NOMO-1 treated with DMSO at 0.1 percent for 48 hours (cell line): Measurements from ENCODE around the gene AIRE.
"Not testable (repeated sequence)": the region's sequence is repeated elsewhere in the genome, so short reads cannot be mapped to it uniquely, and the experiment has no call there.

Experiments used
- DNase-seq: peaks from one replicate; lab custom pipeline; 2025; ENCODE audit not compliant: unreplicated experiment; lab: John Stamatoyannopoulos, UW

The AIRE gene

DNA sequence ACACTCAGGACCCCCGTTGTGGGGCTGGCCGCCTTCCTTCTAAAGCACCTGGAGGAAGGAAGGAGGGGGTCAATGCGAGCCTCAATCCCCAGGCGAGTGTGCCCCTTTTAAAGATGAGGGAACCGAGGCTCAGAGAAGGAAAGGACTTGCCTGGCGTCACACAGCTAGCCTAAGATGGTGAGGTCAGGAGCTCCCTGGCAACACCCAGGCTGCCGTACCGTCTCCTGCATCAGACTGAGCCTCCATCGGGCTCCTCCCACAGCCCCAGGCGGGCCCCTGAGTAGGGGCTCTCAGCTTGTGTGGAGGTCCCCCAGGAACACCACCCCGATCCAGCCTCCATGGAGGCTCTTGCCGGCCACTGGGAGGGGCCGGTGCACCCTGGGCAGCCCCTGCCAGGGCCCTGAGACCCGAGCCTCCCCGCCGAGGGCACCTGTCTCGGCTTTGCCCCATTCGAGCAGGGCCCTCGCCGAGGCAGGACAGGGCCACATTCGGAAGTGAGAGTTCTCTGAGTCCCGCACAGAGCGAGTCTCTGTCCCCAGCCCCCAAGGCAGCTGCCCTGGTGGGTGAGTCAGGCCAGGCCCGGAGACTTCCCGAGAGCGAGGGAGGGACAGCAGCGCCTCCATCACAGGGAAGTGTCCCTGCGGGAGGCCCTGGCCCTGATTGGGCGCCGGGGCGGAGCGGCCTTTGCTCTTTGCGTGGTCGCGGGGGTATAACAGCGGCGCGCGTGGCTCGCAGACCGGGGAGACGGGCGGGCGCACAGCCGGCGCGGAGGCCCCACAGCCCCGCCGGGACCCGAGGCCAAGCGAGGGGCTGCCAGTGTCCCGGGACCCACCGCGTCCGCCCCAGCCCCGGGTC is at the start of gene AIRE:
Gene AIRE, plus strand, starts transcription at position 739 of the 855 bp plus-strand sequence. CDS start 131 bp downstream, outside the sequence.
- DNase-seq: no peak

- not testable (repeated sequence) for DNase-seq
These were observed 45.3 kb upstream of the AIRE start for GRCh38 chr21:44240353-44240752.

- not testable (repeated sequence) for DNase-seq
These were observed 44.8 kb upstream of the AIRE start, which contains the start of gene ICOSLG for GRCh38 chr21:44240842-44241241. ICOSLG (minus strand) TSS chr21:44240943; CDS start chr21:44240817, 126 bp downstream.

- not testable (repeated sequence) for DNase-seq
These were observed 44.4 kb upstream of the AIRE start for GRCh38 chr21:44241281-44241680.

GRCh38 chr21:44243980-44244379 is 41.7 kb upstream of the AIRE start:
- DNase-seq: not testable (repeated sequence)

- DNase-seq: not testable (repeated sequence)
These were observed 37.8 kb upstream of the AIRE start for GRCh38 chr21:44247904-44248303.

GRCh38 chr21:44249204-44250037 is 36.3 kb upstream of the AIRE start:
- not testable (repeated sequence) for DNase-seq

DNA sequence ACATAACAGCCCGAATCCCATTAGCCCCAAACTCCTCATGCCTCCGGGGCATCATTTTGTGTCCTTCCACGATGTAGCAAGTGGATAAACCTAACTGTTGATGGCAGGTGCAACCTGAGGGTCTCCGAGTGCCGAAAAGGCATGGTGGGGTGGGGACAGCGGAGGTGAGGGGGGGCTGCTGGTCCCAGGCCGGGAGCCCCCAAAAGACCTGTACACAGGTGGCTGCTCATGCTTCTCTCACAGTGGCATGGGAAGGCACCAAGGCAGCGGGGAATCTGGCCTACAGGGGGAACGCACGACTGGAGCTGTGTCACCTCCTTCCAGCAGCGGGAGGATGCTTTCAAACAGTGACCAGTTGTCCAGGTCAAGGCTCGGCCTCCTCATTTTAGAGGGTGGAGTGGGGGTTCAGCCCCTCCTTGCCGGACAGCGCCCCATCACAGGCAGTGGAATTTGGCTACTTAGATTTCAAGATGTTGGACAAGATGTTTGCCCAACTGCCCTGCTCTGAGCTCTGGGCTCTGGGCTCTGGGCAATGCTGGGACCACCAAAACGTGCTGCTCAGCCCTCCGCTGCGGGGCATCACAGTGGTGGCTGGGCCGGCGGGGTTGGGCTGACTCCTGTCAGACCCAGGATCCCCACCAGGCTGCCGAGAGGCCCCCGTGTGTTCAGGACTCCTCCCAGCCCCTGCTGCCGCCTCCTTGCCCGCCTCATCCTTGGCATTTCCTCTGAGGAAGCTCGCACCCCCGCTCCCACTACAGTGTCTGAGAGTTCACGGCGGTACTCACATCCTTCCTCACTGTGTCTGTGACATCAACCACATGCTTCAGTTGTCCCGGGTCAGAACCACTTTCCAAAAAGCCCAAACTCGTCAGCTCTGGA is 31.6 kb upstream of the AIRE start:
- DNase-seq: no peak

DNA sequence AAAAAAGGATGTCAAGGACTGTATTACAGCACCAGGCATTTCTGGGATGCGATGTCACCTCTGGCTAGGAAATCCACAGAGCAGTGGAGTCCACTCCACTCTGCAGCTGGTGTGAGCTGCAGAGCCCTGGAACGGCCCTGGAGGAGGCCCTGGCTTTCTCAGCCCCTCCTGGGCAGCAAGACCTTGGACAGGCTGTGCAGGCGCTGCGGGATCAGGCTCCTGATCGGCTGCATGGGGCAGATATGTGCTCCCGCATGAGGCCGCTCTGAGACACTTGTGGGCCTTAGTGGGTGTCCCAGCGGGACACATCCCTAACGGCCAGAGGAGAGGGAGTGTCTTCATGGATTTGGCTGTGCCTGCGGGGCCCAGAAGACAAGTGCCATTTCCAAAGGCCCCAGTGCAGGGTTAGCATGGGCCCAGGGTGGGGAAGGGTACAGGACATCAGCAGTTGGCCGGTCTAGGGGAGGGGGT is 30.1 kb upstream of the AIRE start:
- DNase-seq: no peak

- DNase-seq: no peak
These were observed 27.5 kb upstream of the AIRE start for GRCh38 chr21:44258056-44258725.

DNA sequence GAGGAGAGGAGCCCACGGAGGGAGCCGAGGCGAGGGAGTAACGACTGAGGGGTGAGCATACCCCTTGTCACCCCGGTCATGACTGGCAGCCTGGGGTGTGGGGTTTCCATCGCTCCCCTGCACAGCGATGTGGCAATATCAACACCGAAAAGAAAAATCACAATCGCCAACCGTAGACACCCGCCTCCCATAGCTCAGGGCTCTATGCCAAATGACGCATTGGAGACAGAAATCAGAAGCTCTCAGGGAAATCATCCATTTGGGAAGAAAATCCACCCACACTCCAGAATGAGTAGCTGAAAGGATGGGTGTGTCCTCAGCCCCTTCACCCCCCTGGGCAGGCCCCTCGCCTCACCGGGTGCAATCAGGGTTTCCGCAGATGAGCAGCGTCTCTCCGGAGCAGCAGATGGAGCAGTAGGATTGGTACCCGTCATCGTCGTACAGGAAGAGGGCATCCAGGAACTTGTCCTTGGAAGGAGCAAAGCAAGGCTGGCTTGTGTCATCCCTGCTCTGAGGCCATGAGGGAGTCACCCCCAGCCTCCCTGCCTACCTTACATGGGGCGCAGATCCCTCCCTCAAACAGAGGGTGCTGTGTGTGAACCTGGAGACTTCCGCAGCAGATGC is 26.5 kb upstream of the AIRE start:
- no peak for DNase-seq

DNA sequence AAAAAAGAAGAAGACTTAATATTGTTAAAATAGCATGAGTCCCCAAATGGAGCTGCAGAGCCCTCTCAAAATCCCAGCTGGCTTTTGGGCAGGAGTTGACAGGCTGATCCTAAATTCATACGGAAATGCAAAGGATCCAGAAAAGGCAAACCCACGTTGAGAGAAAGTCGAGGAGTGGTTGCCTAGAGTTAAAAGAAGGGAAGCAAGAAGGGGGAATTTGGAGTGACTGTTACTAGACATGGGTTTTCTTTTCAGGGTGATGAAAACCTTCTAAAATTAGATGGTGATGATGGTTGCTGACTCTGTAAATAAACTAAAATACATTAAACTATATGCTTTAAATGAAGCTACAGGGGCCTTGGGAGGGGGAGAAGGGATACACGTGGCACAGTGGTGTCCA is 25.6 kb upstream of the AIRE start:
- DNase-seq: no peak

DNA sequence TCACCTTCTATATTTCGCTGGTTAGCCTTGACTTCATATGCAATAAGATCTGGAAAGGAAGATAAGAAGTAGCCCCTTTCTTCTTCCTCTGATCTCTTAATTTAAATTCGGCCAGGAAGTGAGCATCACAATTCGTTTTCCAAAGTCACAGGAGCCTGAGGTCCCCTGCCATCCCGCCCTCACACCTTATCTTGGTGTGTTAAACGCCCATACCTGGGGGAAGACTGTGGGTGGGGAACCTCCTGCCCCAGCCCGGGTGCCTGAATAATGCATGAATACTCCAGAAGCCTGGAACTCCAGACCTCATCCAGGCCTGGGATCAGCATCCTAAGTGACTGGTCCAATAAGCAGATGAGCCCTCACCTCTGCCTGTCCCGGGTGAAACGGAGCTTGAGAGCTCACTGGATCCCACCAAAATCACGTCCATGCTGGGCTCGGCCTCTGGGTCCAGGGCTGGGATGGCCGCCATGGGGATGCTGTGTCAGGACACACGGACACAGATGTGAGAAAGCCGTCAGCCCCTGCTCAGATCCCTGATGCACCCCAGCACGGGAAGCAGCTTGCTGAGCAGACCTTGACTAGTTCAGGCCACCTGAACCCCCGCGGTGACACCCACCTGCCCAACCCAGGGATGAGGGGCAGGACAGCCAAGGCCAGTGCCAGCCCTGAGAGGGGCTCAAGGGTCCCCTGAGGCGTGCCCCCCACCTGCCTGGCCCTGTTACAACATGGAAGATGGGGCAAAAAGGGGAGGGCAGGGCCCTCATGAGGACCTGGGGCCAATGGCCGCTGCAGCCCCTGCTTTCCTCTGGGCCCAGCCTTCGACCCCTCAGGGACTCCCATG is 24.7 kb upstream of the AIRE start:
- DNase-seq: no peak

DNA sequence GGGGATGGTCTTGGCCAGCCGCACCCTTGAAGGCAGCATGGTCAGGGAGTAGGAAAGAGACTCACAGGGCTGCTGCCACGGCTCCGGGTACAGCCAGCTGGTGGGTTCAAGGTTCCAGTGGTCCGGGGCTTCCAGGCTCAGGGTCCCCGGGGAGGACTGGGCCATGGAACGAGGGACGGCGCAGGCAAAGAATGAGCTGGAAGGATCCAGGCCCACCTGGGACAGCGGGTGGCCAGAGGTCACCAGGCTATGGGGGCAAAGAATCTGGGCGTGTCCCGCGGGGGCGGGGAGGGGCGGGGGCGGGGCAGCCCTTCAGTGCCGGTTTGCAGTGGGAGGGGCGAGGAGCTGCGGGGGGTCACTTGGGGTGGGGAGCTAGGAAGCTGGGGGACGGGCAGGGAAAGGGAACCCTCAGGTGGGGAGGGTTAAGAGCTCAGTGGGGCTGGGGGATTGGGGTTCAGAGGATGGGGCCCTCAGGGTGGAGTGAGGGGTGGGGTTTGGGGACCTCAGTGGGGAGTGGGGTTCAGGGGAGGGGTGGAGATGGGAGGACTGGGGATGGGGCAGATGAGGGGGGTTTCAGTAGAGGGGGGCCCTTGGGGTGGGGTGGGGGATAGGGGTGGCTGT is 23.9 kb upstream of the AIRE start, which contains the start of gene DNMT3L:
Gene DNMT3L, minus strand, starts transcription at position 223 of the 621 bp plus-strand sequence. CDS start 638 bp downstream, outside the sequence.
- no peak for DNase-seq

DNA sequence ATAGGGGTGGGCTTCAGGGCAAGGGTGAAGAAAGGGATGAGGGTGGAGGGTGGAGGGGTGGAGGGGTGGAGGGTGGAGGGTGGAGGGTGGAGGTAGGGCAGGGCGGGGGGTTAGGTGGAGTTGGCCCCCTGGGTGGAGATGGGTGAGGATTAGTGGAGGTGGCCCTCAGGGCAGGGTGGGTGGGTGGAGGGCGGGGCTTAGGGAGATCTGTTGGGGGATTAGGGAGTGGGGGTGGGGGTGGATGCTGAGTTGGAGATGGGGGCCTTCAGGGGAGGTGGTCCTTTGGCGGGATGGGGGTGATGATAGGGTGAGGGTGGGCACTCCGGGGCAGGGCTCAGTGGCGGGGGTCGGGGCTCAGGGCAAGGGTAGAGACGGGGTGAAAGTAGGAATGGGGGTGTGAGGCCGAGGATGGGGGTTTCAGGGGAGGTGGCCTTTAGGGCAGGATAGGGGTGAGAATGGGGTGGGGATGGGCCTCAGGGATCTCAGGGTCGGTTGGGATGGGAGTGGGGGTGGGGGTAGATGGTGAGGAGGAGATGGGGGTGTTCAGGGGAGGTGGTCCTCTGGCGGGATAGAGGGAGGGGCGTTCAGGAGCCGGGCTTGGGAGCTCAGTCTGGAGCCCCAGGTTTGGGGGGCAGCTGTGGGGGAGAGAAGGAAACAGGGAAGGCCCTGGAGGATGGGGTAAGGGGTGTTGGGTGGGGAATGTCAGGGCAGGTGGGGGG is 23.2 kb upstream of the AIRE start:
- no peak for DNase-seq

DNA sequence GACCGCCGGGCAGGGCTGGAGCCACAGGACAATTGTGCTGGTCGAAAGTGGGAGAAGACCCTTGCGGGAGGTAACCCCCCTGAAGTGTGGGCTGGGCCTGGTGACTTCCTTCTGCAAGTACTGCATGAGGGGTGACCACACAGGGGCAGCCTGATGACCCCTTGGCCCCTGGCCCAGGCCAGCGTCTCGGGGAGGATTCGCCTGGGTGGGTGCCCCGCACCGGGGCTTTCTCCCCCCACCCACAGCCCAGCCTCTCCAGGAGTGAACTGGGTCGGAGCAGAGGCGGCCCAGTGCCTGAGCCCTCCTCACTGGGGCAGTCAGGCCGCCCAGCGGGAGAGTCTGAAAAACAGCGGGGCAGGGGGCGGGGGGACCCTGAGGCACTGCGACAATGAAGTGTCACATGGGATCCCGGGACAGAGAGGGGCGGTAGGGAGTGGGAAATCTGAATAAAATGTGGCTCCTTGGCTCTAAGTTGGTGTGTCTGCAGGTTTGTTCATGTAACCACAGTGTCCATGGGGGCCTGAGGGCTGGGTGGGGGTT is 22.4 kb upstream of the AIRE start:
- no peak for DNase-seq

DNA sequence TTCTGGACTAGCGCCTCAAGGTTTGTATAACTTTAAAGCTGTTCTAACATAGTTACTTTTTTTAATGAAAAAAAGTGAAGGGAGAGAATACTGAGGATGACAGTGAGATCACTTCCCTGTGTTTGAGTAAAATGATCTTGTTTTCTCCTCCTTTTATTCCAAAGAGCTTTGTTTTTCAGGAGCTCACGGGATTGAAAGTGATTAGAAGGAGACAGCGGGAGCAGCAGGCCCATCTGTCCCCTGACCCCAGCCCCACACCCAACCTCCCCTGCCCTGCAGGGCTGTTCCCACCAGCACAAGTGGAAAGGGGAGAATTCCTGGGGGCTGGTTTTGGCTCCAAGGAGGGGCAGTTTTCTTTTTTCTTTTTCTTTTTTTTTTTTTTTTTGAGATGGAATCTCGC is 21.9 kb upstream of the AIRE start:
- no peak for DNase-seq
